Mesenchymal stem cell (in vitro differentiated cells and primary cell): ENCODE measurements around the gene TC2N.

Experiments used
- DNase-seq: peaks from one replicate; pipeline ENCODE4 v3.0.0-alpha.2; 2013
- H2AFZ ChIP-seq: one replicate; pipeline ENCODE4 v1.6.1; 2013; ENCODE audit warnings: low read depth, mild to moderate bottlenecking, control low read depth, inconsistent platforms, low read length, moderate library complexity
- H2AK5ac ChIP-seq: 2 replicates; pipeline ENCODE4 v1.6.1; 2013; ENCODE audit warnings: low read length, moderate library complexity, mild to moderate bottlenecking, inconsistent platforms; ENCODE audit not compliant: severe bottlenecking
- H2BK120ac ChIP-seq: one replicate; pipeline ENCODE4 v1.6.1; 2013; ENCODE audit warnings: low read depth, mild to moderate bottlenecking, inconsistent platforms, low read length, moderate library complexity
- H2BK12ac ChIP-seq, 2 experiments: one replicate each; pipeline ENCODE4 v1.6.1; 2013; ENCODE audit warnings: inconsistent platforms in 2 of 2, low read length in 2 of 2, mild to moderate bottlenecking in 2 of 2, moderate library complexity in 2 of 2, control low read depth in 1 of 2
- H2BK15ac ChIP-seq: one replicate; pipeline ENCODE4 v1.6.1; 2013; ENCODE audit warnings: mild to moderate bottlenecking, low read depth, inconsistent platforms; ENCODE audit not compliant: poor library complexity, severe bottlenecking
- H2BK5ac ChIP-seq: 2 replicates; pipeline ENCODE4 v1.6.1; 2013; ENCODE audit warnings: low read depth, mild to moderate bottlenecking, low read length, control low read depth, inconsistent platforms; ENCODE audit not compliant: poor library complexity, severe bottlenecking
- H3K14ac ChIP-seq, 2 experiments: one replicate each; pipeline ENCODE4 v1.6.1; 2013; ENCODE audit warnings: inconsistent platforms in 2 of 2, low read length in 2 of 2, control low read depth in 1 of 2, mild to moderate bottlenecking in 1 of 2, moderate library complexity in 1 of 2
- H3K18ac ChIP-seq, 2 experiments: one replicate each; pipeline ENCODE4 v1.6.1; 2013; ENCODE audit warnings: inconsistent platforms in 2 of 2, low read length in 2 of 2, control low read depth in 1 of 2, low read depth in 1 of 2, mild to moderate bottlenecking in 1 of 2
- H3K23ac ChIP-seq, 2 experiments: one replicate each; pipeline ENCODE4 v1.6.1; 2013; ENCODE audit warnings: inconsistent platforms in 2 of 2, low read length in 2 of 2, mild to moderate bottlenecking in 2 of 2, moderate library complexity in 2 of 2, control low read depth in 1 of 2
- H3K27ac ChIP-seq: 2 replicates; pipeline ENCODE4 v1.5.1; 2013; ENCODE audit warnings: mild to moderate bottlenecking, moderate library complexity, low read length, control low read depth, inconsistent platforms; ENCODE audit not compliant: poor library complexity, severe bottlenecking
- H3K27me3 ChIP-seq, 2 experiments: 2 replicates each; pipeline versions ENCODE4 v1.6.1 to v1.7.0; 2013; ENCODE audit warnings: low read length in 2 of 2, mild to moderate bottlenecking in 2 of 2, moderate library complexity in 2 of 2, control low read depth in 1 of 2, inconsistent platforms in 1 of 2; ENCODE audit not compliant: control insufficient read depth in 1 of 2, insufficient read depth in 1 of 2
- H3K36me3 ChIP-seq, 2 experiments: 2 replicates each; pipeline versions ENCODE4 v1.6.1 to v1.7.0; 2013; ENCODE audit warnings: low read length in 2 of 2, control low read depth in 1 of 2, inconsistent platforms in 1 of 2, low read depth in 1 of 2, mild to moderate bottlenecking in 1 of 2; ENCODE audit not compliant: insufficient read depth in 2 of 2, control insufficient read depth in 1 of 2
- H3K4ac ChIP-seq, 2 experiments: one replicate each; pipeline ENCODE4 v1.6.1; 2013; ENCODE audit warnings: inconsistent platforms in 2 of 2, low read length in 2 of 2, mild to moderate bottlenecking in 2 of 2, moderate library complexity in 2 of 2, control low read depth in 1 of 2, low read depth in 1 of 2
- H3K4me1 ChIP-seq: 2 replicates; pipeline ENCODE4 v1.6.1; 2013; ENCODE audit warnings: low read depth, low read length, control low read depth; ENCODE audit not compliant: control insufficient read depth, insufficient read depth
- H3K4me2 ChIP-seq: 2 replicates; pipeline ENCODE4 v1.6.1; 2013; ENCODE audit warnings: low read length, mild to moderate bottlenecking, inconsistent platforms; ENCODE audit not compliant: poor library complexity, severe bottlenecking
- H3K4me3 ChIP-seq, 2 experiments: 2 replicates each; pipeline versions ENCODE4 v1.5.1 to v1.7.0; 2013; ENCODE audit warnings: low read length in 2 of 2, mild to moderate bottlenecking in 2 of 2, control low read depth in 1 of 2, low read depth in 1 of 2; ENCODE audit not compliant: insufficient read depth in 1 of 2
- H3K79me1 ChIP-seq: replicated peaks from 2 replicates; pipeline ENCODE4 v1.6.1; 2013; ENCODE audit warnings: mild to moderate bottlenecking, control low read depth, low read length, inconsistent platforms; ENCODE audit not compliant: poor library complexity, severe bottlenecking
- H3K9ac ChIP-seq: 2 replicates; pipeline ENCODE4 v1.7.0; 2013; ENCODE audit warnings: mild to moderate bottlenecking, low read length, moderate library complexity
- H3K9me3 ChIP-seq: 2 replicates; pipeline ENCODE4 v1.7.0; 2013; ENCODE audit warnings: mild to moderate bottlenecking, low read length; ENCODE audit not compliant: control insufficient read depth
- H4K8ac ChIP-seq: one replicate; pipeline ENCODE4 v1.6.1; 2013; ENCODE audit warnings: inconsistent platforms, mild to moderate bottlenecking, low read length, moderate library complexity
- H4K91ac ChIP-seq: one replicate; pipeline ENCODE4 v1.6.1; 2013; ENCODE audit warnings: mild to moderate bottlenecking, low read length, inconsistent platforms
- WGBS: methylation state at CpG from one replicate; pipeline ENCODE4 v1.1.7; 2013; ENCODE audit warnings: mixed read lengths; 5-methylcytosine and 5-hydroxymethylcytosine counted together

TC2N gene

GRCh38 chr14:91729756-91730155, 137.6 kb downstream of the TC2N start:
- 65% methylated on average over 2 of the region's 3 CpGs for WGBS
- no peak overlapping the region for H2AFZ ChIP-seq
- no peak overlapping the region for H3K18ac ChIP-seq
- H3K27ac ChIP-seq = no peak overlapping the region
- H3K23ac ChIP-seq = no peak overlapping the region
- no peak overlapping the region for H3K4me3 ChIP-seq
- H3K9me3 ChIP-seq = no peaks in the 10 kb centered on the region
- H3K4ac ChIP-seq = no peak overlapping the region
- H4K91ac ChIP-seq = no peak overlapping the region
- no peak overlapping the region for H2BK15ac ChIP-seq
- no peaks in the 10 kb centered on the region for H3K4me1 ChIP-seq
- no peak overlapping the region for H3K4me2 ChIP-seq
- peak overlapping the region; percentile 34 for H3K9ac ChIP-seq
- H2BK5ac ChIP-seq = no peak overlapping the region
- no peak overlapping the region for H3K14ac ChIP-seq
- H4K8ac ChIP-seq = no peak overlapping the region
- peaks cover 0 to 4% of the 10 kb centered on the region in 2 experiments for H3K27me3 ChIP-seq
- DNase-seq = no peak
- no peaks in the 10 kb centered on the region for H3K36me3 ChIP-seq
- H2BK120ac ChIP-seq = no peak overlapping the region
- no peaks in the 10 kb centered on the region for H3K79me1 ChIP-seq
- no peak overlapping the region for H2AK5ac ChIP-seq
- H2BK12ac ChIP-seq = no peak overlapping the region
